Measurements from ENCODE around the gene FMO3.

GRCh38 chr1:171107969-171108368 lies 17.3 kb downstream of the FMO3 start:
- TF ChIP-seq CTCF (IDR thresholded peaks at IDR 0.05) (no peak), POLR2A (IDR thresholded peaks at IDR 0.05) (no peak)
